ENCODE data around the gene MSI2. TPM values are rescaled to one million over a fixed set of nuclear protein-coding genes. Genes with fewer than 3 reads are reported as not detected.

Gene MSI2
- total and polyA plus RNA-seq, 2 donors (not counting 1 experiment from before 2014, with no cell fraction given), result 16.1 to 196 TPM

DNA sequence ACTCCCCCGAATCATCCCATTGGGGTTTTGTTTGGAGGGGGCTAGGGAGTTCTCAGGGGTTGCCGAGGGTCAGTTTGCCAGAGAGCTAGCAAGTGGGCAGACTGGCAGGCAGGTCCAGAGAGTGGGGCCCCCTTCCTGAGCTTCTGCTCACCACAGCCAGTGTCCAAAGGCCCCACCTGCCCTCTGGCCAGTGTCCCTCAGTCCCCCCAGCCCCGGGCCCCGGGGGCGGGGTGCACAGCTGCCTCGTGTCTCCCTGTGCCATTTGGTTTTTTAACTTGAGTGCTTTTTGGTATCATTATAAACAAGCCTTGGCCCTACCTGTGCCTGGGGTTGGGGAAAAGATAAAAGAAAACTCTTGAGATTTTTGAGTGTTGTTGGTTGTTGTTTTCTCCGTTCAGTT is 397.0 kb downstream of the MSI2 start:
- Histone ChIP-seq H3K4me1 (ENCODE audit: control insufficient read depth in 2 of 2, insufficient read depth in 2 of 2, low read length in 2 of 2) (no peaks in the 10 kb centered on the region), H3K79me2 (ENCODE audit: control insufficient read depth, insufficient read depth, low read length) (no peaks in the 10 kb centered on the region), H3K4me2 (replicated peaks; ENCODE audit: low read depth, low read length, poor library complexity, severe bottlenecking) (no peak overlapping the region), H4K20me1 (ENCODE audit: control insufficient read depth, insufficient read depth, low read length, poor library complexity, severe bottlenecking) (no peaks in the 10 kb centered on the region), H2AFZ (ENCODE audit: insufficient read depth, low read depth, low read length, poor library complexity, severe bottlenecking) (no peak overlapping the region), H3K27me3 (replicated peaks in 1 of 4; ENCODE audit: control extremely low read depth in 1 of 4, control insufficient read depth in 3 of 4, insufficient read depth in 4 of 4, low read length in 3 of 4) (no peaks in the 10 kb centered on the region), H3K9me3 (ENCODE audit: control extremely low read depth in 1 of 3, control insufficient read depth in 2 of 3, insufficient read depth in 1 of 3, low read length in 2 of 3) (no peaks in the 10 kb centered on the region), H3K27ac (ENCODE audit: low read length in 2 of 2) (no peak overlapping the region), H3K4me3 (ENCODE audit: control extremely low read depth in 1 of 5, extremely low read depth in 1 of 5, insufficient read depth in 1 of 5, low read depth in 2 of 5, low read length in 4 of 5) (no peak overlapping the region), H3K9ac (ENCODE audit: low read length) (no peak overlapping the region), H3K36me3 (replicated peaks in 1 of 2; ENCODE audit: control extremely low read depth in 1 of 2, control insufficient read depth in 1 of 2, extremely low read depth in 1 of 2, insufficient read depth in 2 of 2, low read length in 1 of 2) (peaks cover 0 to 5% of the 10 kb centered on the region in 2 experiments)
- no peak for TF ChIP-seq EZH2 (IDR thresholded peaks at IDR 0.05; ENCODE audit: borderline replicate concordance, insufficient read depth, low read depth, low read length, poor library complexity, severe bottlenecking)
- TF ChIP-seq, protein P1, sequence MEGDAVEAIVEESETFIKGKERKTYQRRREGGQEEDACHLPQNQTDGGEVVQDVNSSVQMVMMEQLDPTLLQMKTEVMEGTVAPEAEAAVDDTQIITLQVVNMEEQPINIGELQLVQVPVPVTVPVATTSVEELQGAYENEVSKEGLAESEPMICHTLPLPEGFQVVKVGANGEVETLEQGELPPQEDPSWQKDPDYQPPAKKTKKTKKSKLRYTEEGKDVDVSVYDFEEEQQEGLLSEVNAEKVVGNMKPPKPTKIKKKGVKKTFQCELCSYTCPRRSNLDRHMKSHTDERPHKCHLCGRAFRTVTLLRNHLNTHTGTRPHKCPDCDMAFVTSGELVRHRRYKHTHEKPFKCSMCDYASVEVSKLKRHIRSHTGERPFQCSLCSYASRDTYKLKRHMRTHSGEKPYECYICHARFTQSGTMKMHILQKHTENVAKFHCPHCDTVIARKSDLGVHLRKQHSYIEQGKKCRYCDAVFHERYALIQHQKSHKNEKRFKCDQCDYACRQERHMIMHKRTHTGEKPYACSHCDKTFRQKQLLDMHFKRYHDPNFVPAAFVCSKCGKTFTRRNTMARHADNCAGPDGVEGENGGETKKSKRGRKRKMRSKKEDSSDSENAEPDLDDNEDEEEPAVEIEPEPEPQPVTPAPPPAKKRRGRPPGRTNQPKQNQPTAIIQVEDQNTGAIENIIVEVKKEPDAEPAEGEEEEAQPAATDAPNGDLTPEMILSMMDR (IDR thresholded peaks at IDR 0.05), result no peak
- H3K4me3 Mint-ChIP-seq, result no peak overlapping the region
- ChIA-PET POLR2A (no interaction called here), CTCF (interaction anchor here (0.6 to 1.3 kb wide), 2 partner anchors 19 to 147 kb away, joined by 3 to 4 read pairs; no protein-coding TSS in a partner anchor)
- DNase-seq, result no peak
- H3K9me3 Mint-ChIP-seq (ENCODE audit: insufficient read depth), result no peaks in the 10 kb centered on the region
- intact Hi-C loops (cut with micrococcal nuclease), result no loop called here
- no peaks in the 10 kb centered on the region for H3K4me1 Mint-ChIP-seq
- 100% methylated on average over 2 of the region's 7 CpGs for WGBS (ENCODE audit: insufficient coverage)
- no peak for ATAC-seq (ENCODE audit: low read depth)
- no peaks in the 10 kb centered on the region for H3K27me3 Mint-ChIP-seq
- no peak overlapping the region for H3K27ac Mint-ChIP-seq

- no peak for DNase-seq
- H3K27ac Mint-ChIP-seq, result no peak overlapping the region
- no peaks in the 10 kb centered on the region for H3K4me1 Mint-ChIP-seq
- intact Hi-C loops (cut with micrococcal nuclease), result no loop called here
- CTCF ChIA-PET, result interaction anchor here (0.6 to 0.8 kb wide), 2 partner anchors 19 to 148 kb away, joined by 3 to 4 read pairs; no protein-coding TSS in a partner anchor
- H3K27me3 Mint-ChIP-seq, result no peaks in the 10 kb centered on the region
- Histone ChIP-seq H3K9ac (ENCODE audit: low read length) (no peak overlapping the region), H3K27ac (ENCODE audit: low read length in 2 of 2) (no peak overlapping the region), H3K9me3 (ENCODE audit: control extremely low read depth in 1 of 3, control insufficient read depth in 2 of 3, insufficient read depth in 1 of 3, low read length in 2 of 3) (no peaks in the 10 kb centered on the region), H4K20me1 (ENCODE audit: control insufficient read depth, insufficient read depth, low read length, poor library complexity, severe bottlenecking) (no peaks in the 10 kb centered on the region), H3K36me3 (replicated peaks in 1 of 2; ENCODE audit: control extremely low read depth in 1 of 2, control insufficient read depth in 1 of 2, extremely low read depth in 1 of 2, insufficient read depth in 2 of 2, low read length in 1 of 2) (peaks cover 0 to 5% of the 10 kb centered on the region in 2 experiments), H3K79me2 (ENCODE audit: control insufficient read depth, insufficient read depth, low read length) (no peaks in the 10 kb centered on the region), H3K27me3 (replicated peaks in 1 of 4; ENCODE audit: control extremely low read depth in 1 of 4, control insufficient read depth in 3 of 4, insufficient read depth in 4 of 4, low read length in 3 of 4) (no peaks in the 10 kb centered on the region), H3K4me3 (ENCODE audit: control extremely low read depth in 1 of 5, extremely low read depth in 1 of 5, insufficient read depth in 1 of 5, low read depth in 2 of 5, low read length in 4 of 5) (no peak overlapping the region), H3K4me1 (ENCODE audit: control insufficient read depth in 2 of 2, insufficient read depth in 2 of 2, low read length in 2 of 2) (no peaks in the 10 kb centered on the region), H2AFZ (ENCODE audit: insufficient read depth, low read depth, low read length, poor library complexity, severe bottlenecking) (no peak overlapping the region), H3K4me2 (replicated peaks; ENCODE audit: low read depth, low read length, poor library complexity, severe bottlenecking) (no peak overlapping the region)
- ATAC-seq (ENCODE audit: low read depth), result no peak
- no peak for TF ChIP-seq EZH2 (IDR thresholded peaks at IDR 0.05; ENCODE audit: borderline replicate concordance, insufficient read depth, low read depth, low read length, poor library complexity, severe bottlenecking)
- TF ChIP-seq, protein P1 (IDR thresholded peaks at IDR 0.05), result no peak
- POLR2A ChIA-PET, result no interaction called here
- no peak overlapping the region for H3K4me3 Mint-ChIP-seq
- H3K9me3 Mint-ChIP-seq (ENCODE audit: insufficient read depth), result no peaks in the 10 kb centered on the region
- WGBS (ENCODE audit: insufficient coverage), result 99% methylated on average over 9 of the region's 11 CpGs
Measured at GRCh38 chr17:57654040-57654775, 397.9 kb downstream of the MSI2 start.

All from B cell (primary cell).